ENCODE measurements around the gene AP1G2.

Gene AP1G2

DNA sequence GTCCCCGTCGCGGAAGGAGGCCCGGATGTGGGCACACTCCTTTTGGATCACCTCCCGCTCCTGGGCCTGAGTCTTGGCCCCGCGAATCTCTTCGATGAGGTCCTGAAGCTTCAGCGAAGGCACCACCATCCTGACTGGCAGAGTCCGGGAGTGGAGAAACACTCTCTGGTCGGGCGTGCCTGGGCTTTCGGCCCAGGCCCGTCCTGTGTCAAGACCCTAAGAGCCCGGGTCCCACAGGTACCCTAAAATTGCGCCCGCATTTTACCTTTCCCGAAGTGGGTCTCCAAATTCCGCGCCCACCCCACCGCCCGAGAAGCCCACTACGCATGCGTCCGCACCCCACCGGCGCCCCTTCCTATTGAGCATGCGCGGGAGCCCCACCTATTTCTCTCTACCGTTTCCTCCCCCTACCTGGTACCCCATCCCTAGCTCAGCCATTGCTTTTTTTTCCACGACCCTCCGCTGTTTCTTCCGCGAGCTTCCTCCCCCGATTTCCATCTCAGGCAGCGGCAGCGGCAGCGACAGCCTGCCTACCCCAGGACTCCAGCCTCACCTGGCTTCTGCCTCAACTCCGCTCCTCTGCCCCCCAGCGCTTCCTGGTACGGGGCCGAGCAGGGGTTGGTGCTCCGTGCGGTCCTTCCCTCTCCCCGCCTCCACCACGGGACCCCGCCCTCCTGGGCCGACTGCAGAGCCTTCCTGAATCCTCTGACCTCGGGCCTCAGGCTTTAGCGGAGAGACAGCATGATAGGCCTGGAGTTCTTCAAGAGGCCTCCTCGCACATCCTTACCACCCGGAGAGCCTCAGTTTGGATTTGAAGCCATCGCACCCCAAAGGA is at the start of gene AP1G2:
TSS of gene AP1G2 (minus strand) at position 606 of the 835 bp plus-strand sequence. CDS start at position 129, 477 bp downstream.
- H3K27me3 Mint-ChIP-seq (ENCODE audit: low read depth, poor library complexity) = no peaks in the 10 kb centered on the region
- H3K9me3 Mint-ChIP-seq = no peaks in the 10 kb centered on the region
- H3K36me3 Mint-ChIP-seq (ENCODE audit: low read depth) = peaks cover 11% of the 10 kb centered on the region
- H3K4me1 Mint-ChIP-seq = peaks cover 49% of the 10 kb centered on the region
- peak; percentile 86 for DNase-seq
- H3K27ac Mint-ChIP-seq = peak within 1 kb of the TSS; percentile 91
- TF ChIP-seq, protein P1, sequence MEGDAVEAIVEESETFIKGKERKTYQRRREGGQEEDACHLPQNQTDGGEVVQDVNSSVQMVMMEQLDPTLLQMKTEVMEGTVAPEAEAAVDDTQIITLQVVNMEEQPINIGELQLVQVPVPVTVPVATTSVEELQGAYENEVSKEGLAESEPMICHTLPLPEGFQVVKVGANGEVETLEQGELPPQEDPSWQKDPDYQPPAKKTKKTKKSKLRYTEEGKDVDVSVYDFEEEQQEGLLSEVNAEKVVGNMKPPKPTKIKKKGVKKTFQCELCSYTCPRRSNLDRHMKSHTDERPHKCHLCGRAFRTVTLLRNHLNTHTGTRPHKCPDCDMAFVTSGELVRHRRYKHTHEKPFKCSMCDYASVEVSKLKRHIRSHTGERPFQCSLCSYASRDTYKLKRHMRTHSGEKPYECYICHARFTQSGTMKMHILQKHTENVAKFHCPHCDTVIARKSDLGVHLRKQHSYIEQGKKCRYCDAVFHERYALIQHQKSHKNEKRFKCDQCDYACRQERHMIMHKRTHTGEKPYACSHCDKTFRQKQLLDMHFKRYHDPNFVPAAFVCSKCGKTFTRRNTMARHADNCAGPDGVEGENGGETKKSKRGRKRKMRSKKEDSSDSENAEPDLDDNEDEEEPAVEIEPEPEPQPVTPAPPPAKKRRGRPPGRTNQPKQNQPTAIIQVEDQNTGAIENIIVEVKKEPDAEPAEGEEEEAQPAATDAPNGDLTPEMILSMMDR (IDR thresholded peaks at IDR 0.05) = no peak
- peak within 1 kb of the TSS; percentile 98 for H3K4me3 Mint-ChIP-seq

DNA sequence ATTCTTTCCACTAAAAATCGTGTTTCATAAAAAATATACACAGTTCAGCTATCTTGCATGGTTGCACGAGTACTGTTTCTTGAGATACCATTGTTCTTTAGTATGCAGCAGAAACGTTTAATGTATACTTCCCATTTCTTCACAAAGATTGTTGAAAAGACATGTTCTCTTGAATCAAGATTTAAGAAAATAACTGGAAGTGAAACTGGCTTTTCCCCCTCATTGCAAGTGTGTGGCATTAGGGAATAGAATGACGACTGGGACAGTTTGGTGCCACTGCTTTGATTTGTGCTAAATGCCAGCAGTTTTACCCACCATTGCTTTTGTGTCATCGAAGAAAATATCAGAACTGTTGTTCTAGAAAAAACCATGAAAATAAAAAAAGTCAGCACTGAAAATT is 48.3 kb upstream of the AP1G2 start:
- Mint-ChIP-seq H3K4me1 (peaks cover 11% of the 10 kb centered on the region), H3K4me3 (no peak overlapping the region), H3K27me3 (ENCODE audit: low read depth, poor library complexity) (peaks cover 44% of the 10 kb centered on the region), H3K36me3 (ENCODE audit: low read depth) (no peaks in the 10 kb centered on the region), H3K9me3 (peaks cover 3% of the 10 kb centered on the region), H3K27ac (no peak overlapping the region)
- DNase-seq = no peak
- TF ChIP-seq, protein P1 (IDR thresholded peaks at IDR 0.05) = no peak

DNA sequence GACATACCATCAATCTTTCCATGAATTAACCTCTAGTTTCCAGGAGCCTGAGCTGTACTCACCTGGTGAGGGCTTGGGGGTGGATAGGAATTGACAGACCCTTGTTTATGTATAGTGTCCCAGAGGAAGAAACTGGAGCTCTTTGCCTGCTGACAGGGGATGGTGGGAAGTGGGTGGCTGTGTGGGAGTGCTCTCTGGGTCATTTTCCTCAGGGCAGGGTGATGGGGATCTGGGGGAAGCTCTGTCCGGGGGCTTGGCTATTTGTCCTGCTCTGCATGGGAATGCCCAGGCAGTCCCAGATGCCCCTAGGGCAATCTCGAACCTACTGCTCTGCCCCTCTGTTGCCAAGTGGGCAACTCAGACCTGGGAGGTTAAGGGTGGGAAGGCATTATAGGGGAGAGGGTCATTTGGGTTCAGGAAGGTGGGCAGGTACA is 46.8 kb upstream of the AP1G2 start:
- DNase-seq = no peak
- no peak overlapping the region for H3K27ac Mint-ChIP-seq
- H3K36me3 Mint-ChIP-seq (ENCODE audit: low read depth) = no peaks in the 10 kb centered on the region
- peaks cover 54% of the 10 kb centered on the region for H3K27me3 Mint-ChIP-seq (ENCODE audit: low read depth, poor library complexity)
- TF ChIP-seq, protein P1 (IDR thresholded peaks at IDR 0.05) = no peak
- peaks cover 11% of the 10 kb centered on the region for H3K4me1 Mint-ChIP-seq
- no peaks in the 10 kb centered on the region for H3K9me3 Mint-ChIP-seq
- no peak overlapping the region for H3K4me3 Mint-ChIP-seq

DNA sequence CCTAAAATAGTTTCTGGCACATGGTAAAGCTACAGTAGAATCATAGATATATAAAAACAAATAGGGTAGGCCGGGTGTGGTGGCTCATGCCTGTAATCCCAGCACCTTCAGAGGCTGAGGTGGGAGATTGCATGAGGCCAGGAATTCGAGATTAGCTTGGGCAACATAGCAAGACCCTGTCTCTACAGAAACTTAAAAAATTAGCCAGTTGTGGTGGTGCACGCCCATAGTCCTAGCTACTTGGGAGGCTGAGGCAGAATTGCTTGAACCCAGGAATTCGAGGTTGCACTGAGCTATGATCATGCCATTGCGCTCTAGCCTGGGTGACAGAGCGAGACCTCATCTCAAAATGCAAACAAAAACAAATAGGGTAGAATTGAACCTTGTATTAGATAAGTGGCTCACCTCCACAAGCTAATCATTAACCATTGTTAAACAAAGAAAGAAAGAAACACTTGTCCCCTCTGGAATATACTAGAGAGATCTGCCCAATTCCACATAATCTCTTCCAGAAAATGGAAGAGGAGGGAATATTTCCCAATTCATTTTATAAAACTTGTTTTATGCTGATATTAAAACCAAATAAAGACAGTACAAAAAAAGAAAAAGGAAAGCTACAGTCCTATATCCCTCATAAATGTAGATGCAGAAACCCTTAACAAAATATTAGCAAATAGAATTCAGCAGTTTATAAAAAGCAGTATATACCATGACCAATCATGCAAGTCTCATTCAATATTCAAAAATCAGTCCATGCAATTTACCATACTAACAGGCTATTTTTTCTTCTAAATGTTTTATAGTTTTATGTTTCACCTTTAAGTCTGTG is 45.9 kb upstream of the AP1G2 start:
- Mint-ChIP-seq H3K4me3 (no peak overlapping the region), H3K4me1 (peaks cover 11% of the 10 kb centered on the region), H3K36me3 (ENCODE audit: low read depth) (no peaks in the 10 kb centered on the region), H3K9me3 (peaks cover 7% of the 10 kb centered on the region), H3K27ac (no peak overlapping the region), H3K27me3 (ENCODE audit: low read depth, poor library complexity) (peaks cover 57% of the 10 kb centered on the region)
- no peak for DNase-seq
- TF ChIP-seq, protein P1 (IDR thresholded peaks at IDR 0.05) = no peak

- Mint-ChIP-seq H3K4me1 (peaks cover 11% of the 10 kb centered on the region), H3K27ac (no peak overlapping the region), H3K4me3 (no peak overlapping the region), H3K27me3 (ENCODE audit: low read depth, poor library complexity) (peaks cover 60% of the 10 kb centered on the region), H3K9me3 (peaks cover 7% of the 10 kb centered on the region), H3K36me3 (ENCODE audit: low read depth) (no peaks in the 10 kb centered on the region)
- TF ChIP-seq, protein P1 (IDR thresholded peaks at IDR 0.05) = no peak
- DNase-seq = no peak
Observed at GRCh38 chr14:23612802-23613201, 45.2 kb upstream of the AP1G2 start.

Measured in nephron progenitor cell (in vitro differentiated cells).